Caco-2 (cell line): ENCODE measurements around the gene DHX34. TPM values are rescaled to one million over a fixed set of nuclear protein-coding genes. Genes with fewer than 3 reads are reported as not detected.
A peak's percentile ranks its signal among the peaks of the same experiment; 100 is the strongest.

Source experiments
- BruUV-seq: library from RNA; stranded (reverse); fragments of 400-500 nt; replicated peaks from 2 replicates; lab custom pipeline; 2021; lab: Mats Ljungman, UMichigan
- CTCF ChIA-PET: fragments of 300-600 bp; sonication (Branson Sonifier 250); formaldehyde crosslinking; loops from one replicate; lab custom pipeline; 2022; ENCODE audit warnings: antibody characterized with exemption; lab: Charles Lee
- POLR2A ChIA-PET: fragments of 300-600 bp; sonication (Branson Sonifier 250); formaldehyde crosslinking; loops from one replicate; lab custom pipeline; 2022; ENCODE audit warnings: antibody characterized with exemption; lab: Charles Lee
- DNase-seq, 2 experiments: peaks; one replicate each; pipeline versions ENCODE4 v3.0.0 to v3.0.0-alpha.2; 2020 to 2022
- H3K27me3 ChIP-seq: replicated peaks from 2 replicates; pipeline ENCODE4 v1.6.0; 2011; ENCODE audit warnings: low read length; ENCODE audit not compliant: control insufficient read depth, insufficient read depth
- H3K36me3 ChIP-seq: 2 replicates; pipeline ENCODE4 v1.5.1; 2011; ENCODE audit warnings: low read length; ENCODE audit not compliant: control insufficient read depth, insufficient read depth
- H3K4me1 ChIP-seq: fragments of 250-450 bp; sonication (Bioruptor Pico); 2 replicates; pipeline ENCODE4 v1.5.1; 2020; ENCODE audit warnings: mild to moderate bottlenecking
- H3K4me3 ChIP-seq: 2 replicates; pipeline ENCODE4 v1.5.1; 2011; ENCODE audit warnings: low read depth, mild to moderate bottlenecking, control low read depth, low read length
- H3K9me3 ChIP-seq: fragments of 250-450 bp; sonication (Bioruptor Pico); 2 replicates; pipeline ENCODE4 v1.5.1; 2020; ENCODE audit warnings: mild to moderate bottlenecking, moderate library complexity
- H3K27ac Mint-ChIP-seq: one replicate; pipeline ENCODE4 v1.8.0; 2022; ENCODE audit warnings: mixed read lengths; ENCODE audit not compliant: unreplicated experiment
- H3K27me3 Mint-ChIP-seq: one replicate; pipeline ENCODE4 v1.8.0; 2022; ENCODE audit warnings: mixed read lengths; ENCODE audit not compliant: insufficient read depth, unreplicated experiment
- H3K36me3 Mint-ChIP-seq: one replicate; pipeline ENCODE4 v1.8.0; 2022; ENCODE audit warnings: mild to moderate bottlenecking, mixed read lengths; ENCODE audit not compliant: insufficient read depth, unreplicated experiment
- H3K4me1 Mint-ChIP-seq: one replicate; pipeline ENCODE4 v1.8.0; 2022; ENCODE audit warnings: low read depth, mixed read lengths; ENCODE audit not compliant: unreplicated experiment
- H3K4me3 Mint-ChIP-seq: one replicate; pipeline ENCODE4 v1.8.0; 2022; ENCODE audit warnings: mild to moderate bottlenecking, moderate library complexity, mixed read lengths; ENCODE audit not compliant: unreplicated experiment
- H3K9me3 Mint-ChIP-seq: one replicate; pipeline ENCODE4 v1.8.0; 2022; ENCODE audit warnings: mixed read lengths; ENCODE audit not compliant: unreplicated experiment
- intact Hi-C: fragments of 100-400 bp; cut with micrococcal nuclease; formaldehyde crosslinking; loops from one replicate; pipeline ENCODE4 v1.10.0; 2022; ENCODE audit not compliant: unreplicated experiment
- total RNA-seq: library from RNA; stranded (reverse); gene quantifications from 2 replicates; pipeline ENCODE4 v1.2.3, GENCODE V29; 2022
- TF ChIP-seq, protein P1 (sequence below), 2 experiments: fragments of 200-600 bp in 1 of 2; IDR thresholded peaks; 1 replicate in 1 of 2; 2 replicates in 1 of 2; pipeline versions ENCODE4 v1.5.1 to v1.8.0; 2011 to 2022; ENCODE audit warnings: antibody characterized with exemption in 1 of 2, control low read depth in 1 of 2, inconsistent platforms in 1 of 2, low read depth in 1 of 2, low read length in 1 of 2, mild to moderate bottlenecking in 1 of 2, moderate library complexity in 1 of 2; ENCODE audit not compliant: insufficient read depth in 1 of 2, severe bottlenecking in 1 of 2, unreplicated experiment in 1 of 2

The DHX34 gene
- total RNA-seq, 1 experiment from 2014 or later: 28.7 TPM

DNA sequence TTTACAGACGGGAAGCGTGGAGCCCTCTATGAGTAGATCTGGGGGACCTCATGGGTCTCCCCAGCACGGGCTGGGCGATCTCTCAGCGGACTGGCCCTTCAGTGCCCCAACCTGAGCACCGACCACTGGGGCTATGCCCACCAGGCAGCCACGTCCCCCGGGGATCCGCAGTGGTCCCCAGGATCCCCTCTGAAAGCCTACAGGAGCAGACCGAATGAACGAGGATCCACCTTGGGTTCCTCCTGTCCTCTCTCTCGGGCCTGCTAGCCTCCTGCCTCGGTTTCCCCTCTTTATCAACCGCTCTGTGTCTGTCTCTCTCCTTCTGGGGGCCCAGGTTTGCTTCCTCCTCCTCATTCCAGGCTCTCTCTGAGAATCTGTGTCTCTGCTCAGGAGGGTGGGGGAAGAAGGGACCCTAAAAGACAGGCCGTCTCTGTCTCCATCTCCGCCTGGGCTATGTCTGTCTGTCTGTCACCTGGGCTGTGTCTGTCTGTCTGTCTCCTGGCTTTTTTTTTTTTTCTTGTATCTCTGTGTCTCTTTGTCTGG is 72.2 kb downstream of the DHX34 start:
- ChIA-PET POLR2A (no interaction called here), CTCF (no interaction called here)
- peaks cover 33% of the 10 kb centered on the region for H3K27me3 Mint-ChIP-seq
- no peaks in the 10 kb centered on the region for H3K9me3 Mint-ChIP-seq
- no peaks in the 10 kb centered on the region for H3K36me3 ChIP-seq
- peaks cover 5% of the 10 kb centered on the region for H3K36me3 Mint-ChIP-seq
- intact Hi-C loops: loop anchor here (10.0 kb wide), 1 partner anchor 77 kb away; the partner anchor contains the start of gene DHX34
- H3K27ac Mint-ChIP-seq: no peak overlapping the region
- DNase-seq: no peak
- no peak overlapping the region for H3K4me3 ChIP-seq
- no peaks in the 10 kb centered on the region for H3K9me3 ChIP-seq
- peaks cover 30% of the 10 kb centered on the region for H3K4me1 Mint-ChIP-seq
- no peaks in the 10 kb centered on the region for H3K4me1 ChIP-seq
- no TSS peak for BruUV-seq
- no peak overlapping the region for H3K4me3 Mint-ChIP-seq
- H3K27me3 ChIP-seq: peaks cover 8% of the 10 kb centered on the region
- TF ChIP-seq, protein P1, sequence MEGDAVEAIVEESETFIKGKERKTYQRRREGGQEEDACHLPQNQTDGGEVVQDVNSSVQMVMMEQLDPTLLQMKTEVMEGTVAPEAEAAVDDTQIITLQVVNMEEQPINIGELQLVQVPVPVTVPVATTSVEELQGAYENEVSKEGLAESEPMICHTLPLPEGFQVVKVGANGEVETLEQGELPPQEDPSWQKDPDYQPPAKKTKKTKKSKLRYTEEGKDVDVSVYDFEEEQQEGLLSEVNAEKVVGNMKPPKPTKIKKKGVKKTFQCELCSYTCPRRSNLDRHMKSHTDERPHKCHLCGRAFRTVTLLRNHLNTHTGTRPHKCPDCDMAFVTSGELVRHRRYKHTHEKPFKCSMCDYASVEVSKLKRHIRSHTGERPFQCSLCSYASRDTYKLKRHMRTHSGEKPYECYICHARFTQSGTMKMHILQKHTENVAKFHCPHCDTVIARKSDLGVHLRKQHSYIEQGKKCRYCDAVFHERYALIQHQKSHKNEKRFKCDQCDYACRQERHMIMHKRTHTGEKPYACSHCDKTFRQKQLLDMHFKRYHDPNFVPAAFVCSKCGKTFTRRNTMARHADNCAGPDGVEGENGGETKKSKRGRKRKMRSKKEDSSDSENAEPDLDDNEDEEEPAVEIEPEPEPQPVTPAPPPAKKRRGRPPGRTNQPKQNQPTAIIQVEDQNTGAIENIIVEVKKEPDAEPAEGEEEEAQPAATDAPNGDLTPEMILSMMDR (IDR thresholded peaks at IDR 0.05; ENCODE audit: insufficient read depth in 1 of 2, low read depth in 1 of 2, low read length in 1 of 2, severe bottlenecking in 1 of 2, unreplicated experiment in 1 of 2): no peak

DNA sequence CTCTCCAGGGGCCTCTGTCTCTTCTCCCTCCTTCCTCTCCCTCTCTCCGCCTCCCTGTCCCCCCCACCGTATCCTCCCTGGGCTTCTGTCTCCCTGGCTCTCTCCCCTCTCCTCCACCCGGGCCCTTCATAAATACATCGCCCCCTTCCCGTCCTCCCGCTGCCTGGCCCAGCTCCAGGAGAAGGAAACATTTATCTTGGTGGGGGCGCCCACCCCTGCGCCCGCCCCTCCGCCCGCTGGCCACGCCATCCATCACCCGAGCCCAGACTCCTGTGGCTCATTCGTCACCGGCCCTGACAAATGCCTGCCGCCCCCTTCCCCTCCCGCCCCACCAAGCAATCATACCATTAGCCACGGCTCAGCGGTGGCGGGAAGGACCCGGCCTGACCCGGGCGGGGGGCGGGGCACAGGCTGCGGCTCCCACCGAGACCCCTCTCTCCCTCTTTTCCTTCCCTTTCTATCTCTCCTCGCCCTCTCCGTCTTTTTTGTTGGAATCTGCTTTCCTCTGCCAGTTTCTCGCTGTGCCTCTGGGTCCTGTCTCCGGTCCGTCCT is 72.8 kb downstream of the DHX34 start:
- H3K9me3 Mint-ChIP-seq: no peaks in the 10 kb centered on the region
- intact Hi-C loops: loop anchor here (10.0 kb wide), 1 partner anchor 77 kb away; the partner anchor contains the start of gene DHX34

DNA sequence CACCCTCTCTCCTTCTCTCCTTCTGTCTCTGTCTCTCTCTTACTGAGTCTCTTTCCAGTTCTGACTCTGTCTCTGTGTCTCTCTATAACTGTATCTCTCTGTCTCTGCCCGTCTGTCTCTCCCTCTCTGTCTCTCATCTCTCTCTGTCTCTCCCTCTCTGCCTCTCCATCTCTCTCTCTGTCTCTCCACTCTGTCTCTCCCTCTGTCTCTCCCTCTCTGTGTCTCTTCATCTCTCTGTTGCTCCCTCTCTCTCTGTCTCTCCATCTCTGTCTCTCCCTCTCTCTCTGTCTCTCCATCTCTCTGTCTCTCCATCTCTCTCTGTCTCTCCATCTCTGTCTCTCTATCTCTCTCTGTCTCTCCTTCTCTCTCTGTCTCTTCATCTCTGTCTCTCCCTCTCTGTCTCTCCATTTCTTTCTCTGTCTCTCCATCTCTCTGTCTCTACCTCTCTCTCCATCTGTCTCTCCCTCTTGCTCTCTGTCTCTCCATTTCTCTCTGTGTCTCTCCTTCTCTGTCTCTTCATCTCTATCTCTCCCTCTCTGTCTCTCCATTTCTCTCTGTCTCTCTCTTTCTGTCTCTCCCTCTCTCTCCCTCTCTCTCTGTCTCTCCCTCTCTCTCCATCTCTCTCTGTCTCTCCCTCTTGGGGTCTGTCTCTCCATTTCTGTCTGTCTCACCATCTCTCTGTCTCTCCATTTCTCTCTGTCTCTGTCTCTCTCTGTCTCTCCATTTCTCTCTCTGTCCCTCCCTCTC is 73.5 kb downstream of the DHX34 start:
- Histone ChIP-seq H3K36me3 (no peaks in the 10 kb centered on the region), H3K4me1 (peaks cover 3% of the 10 kb centered on the region; the same call in 1 of the 2 replicates), H3K9me3 (no peaks in the 10 kb centered on the region), H3K27me3 (peaks cover 8% of the 10 kb centered on the region), H3K4me3 (no peak overlapping the region)
- Mint-ChIP-seq H3K9me3 (no peaks in the 10 kb centered on the region), H3K36me3 (peaks cover 5% of the 10 kb centered on the region), H3K4me1 (peaks cover 30% of the 10 kb centered on the region), H3K4me3 (peak overlapping the region; percentile 31), H3K27me3 (peaks cover 33% of the 10 kb centered on the region), H3K27ac (no peak overlapping the region)
- intact Hi-C loops: loop anchor here (10.0 kb wide), 1 partner anchor 78 kb away; the partner anchor contains the start of gene DHX34
- no peak for DNase-seq
- ChIA-PET CTCF (no interaction called here), POLR2A (no interaction called here)
- TF ChIP-seq, protein P1 (IDR thresholded peaks at IDR 0.05; ENCODE audit: insufficient read depth in 1 of 2, low read depth in 1 of 2, low read length in 1 of 2, severe bottlenecking in 1 of 2, unreplicated experiment in 1 of 2): no peak
- no TSS peak for BruUV-seq

More for the DNA sequence above, 72.8 kb downstream of the DHX34 start:
- POLR2A ChIA-PET: no interaction called here
- no peak overlapping the region for H3K27ac Mint-ChIP-seq
- Histone ChIP-seq H3K27me3 (peaks cover 8% of the 10 kb centered on the region), H3K4me1 (no peaks in the 10 kb centered on the region), H3K4me3 (no peak overlapping the region), H3K9me3 (no peaks in the 10 kb centered on the region), H3K36me3 (no peaks in the 10 kb centered on the region)
- DNase-seq: no peak
- CTCF ChIA-PET: no interaction called here
- peaks cover 5% of the 10 kb centered on the region for H3K36me3 Mint-ChIP-seq
- peaks cover 33% of the 10 kb centered on the region for H3K27me3 Mint-ChIP-seq
- no TSS peak for BruUV-seq
- peak overlapping the region; percentile 31 for H3K4me3 Mint-ChIP-seq
- TF ChIP-seq, protein P1 (IDR thresholded peaks at IDR 0.05; ENCODE audit: insufficient read depth in 1 of 2, low read depth in 1 of 2, low read length in 1 of 2, severe bottlenecking in 1 of 2, unreplicated experiment in 1 of 2): no peak
- peaks cover 30% of the 10 kb centered on the region for H3K4me1 Mint-ChIP-seq
